Measurements from ENCODE around the gene WWOX.

- TF ChIP-seq POLR2A (IDR thresholded peaks at IDR 0.05; ENCODE audit: low read depth, low read length) (no peak), POLR2AphosphoS5 (IDR thresholded peaks at IDR 0.05; ENCODE audit: low read depth, low read length) (no peak), SPI1 (IDR thresholded peaks at IDR 0.05; ENCODE audit: low read depth, low read length) (no peak), TAF1 (IDR thresholded peaks at IDR 0.05; ENCODE audit: low read depth, low read length) (no peak), POU2F2 (IDR thresholded peaks at IDR 0.05; ENCODE audit: low read depth, low read length) (no peak), PAX5 (IDR thresholded peaks at IDR 0.05; ENCODE audit: insufficient read depth, low read length, severe bottlenecking) (no peak)
Observed at GRCh38 chr16:79045191-79045590, 945.7 kb downstream of the WWOX start.

Measured in GM12891 (cell line).